ENCODE results near the gene CTSW.
"Not testable (repeated sequence)": the region's sequence is repeated elsewhere in the genome, so short reads cannot be mapped to it uniquely, and the experiment has no call there.

Gene CTSW

GRCh38 chr11:65879617-65880016 lies at the start of gene CTSW:
Gene CTSW (plus strand): TSS chr11:65879837. CDS start chr11:65879855, 18 bp downstream.
- no peak for DNase-seq (ENCODE audit: low spot score)

- not testable (repeated sequence) for DNase-seq (ENCODE audit: low spot score)
These were observed 47.4 kb upstream of the CTSW start for GRCh38 chr11:65832231-65832630.

GRCh38 chr11:65833297-65834030 lies 46.2 kb upstream of the CTSW start, which contains the start of gene SNX32:
Gene SNX32 (plus strand): TSS chr11:65833963. CDS start chr11:65834066, 103 bp downstream.
- peak; percentile 99 for DNase-seq (ENCODE audit: low spot score)

- DNase-seq (ENCODE audit: low spot score): no peak
These were observed 45.4 kb upstream of the CTSW start for GRCh38 chr11:65834202-65834601.

- DNase-seq (ENCODE audit: low spot score): no peak
These were observed 37.5 kb upstream of the CTSW start for GRCh38 chr11:65842144-65842543.

GRCh38 chr11:65843811-65844210 lies 35.8 kb upstream of the CTSW start:
- no peak for DNase-seq (ENCODE audit: low spot score)

- DNase-seq (ENCODE audit: low spot score): no peak
These were observed 35.3 kb upstream of the CTSW start for GRCh38 chr11:65844231-65844872.

- DNase-seq (ENCODE audit: low spot score): no peak
These were observed 31.9 kb upstream of the CTSW start for GRCh38 chr11:65847746-65848145.

- DNase-seq (ENCODE audit: low spot score): not testable (repeated sequence)
These were observed 30.9 kb upstream of the CTSW start for GRCh38 chr11:65848693-65849092.

GRCh38 chr11:65849366-65849765 lies 30.3 kb upstream of the CTSW start:
- DNase-seq (ENCODE audit: low spot score): no peak

- no peak for DNase-seq (ENCODE audit: low spot score)
These were observed 29.8 kb upstream of the CTSW start for GRCh38 chr11:65849771-65850216.

- no peak for DNase-seq (ENCODE audit: low spot score)
These were observed 29.2 kb upstream of the CTSW start for GRCh38 chr11:65850217-65851082.

GRCh38 chr11:65851083-65851579 lies 28.5 kb upstream of the CTSW start:
- DNase-seq (ENCODE audit: low spot score): no peak

- DNase-seq (ENCODE audit: low spot score): no peak
These were observed 27.7 kb upstream of the CTSW start for GRCh38 chr11:65851811-65852507.

GRCh38 chr11:65852508-65853245 lies 27.0 kb upstream of the CTSW start:
- DNase-seq (ENCODE audit: low spot score): no peak

GRCh38 chr11:65853246-65853979 lies 26.2 kb upstream of the CTSW start:
- no peak for DNase-seq (ENCODE audit: low spot score)

GRCh38 chr11:65854161-65854592 lies 25.5 kb upstream of the CTSW start:
- no peak for DNase-seq (ENCODE audit: low spot score)

- no peak for DNase-seq (ENCODE audit: low spot score)
These were observed 24.5 kb upstream of the CTSW start for GRCh38 chr11:65854852-65855837.

- no peak for DNase-seq (ENCODE audit: low spot score)
These were observed 23.7 kb upstream of the CTSW start for GRCh38 chr11:65855927-65856363.
